Activated CD4-positive, alpha-beta memory T cell treated with anti-CD3 and anti-CD28 coated beads for 36 hours (primary cell): Measurements from ENCODE around the gene CENPB. TPM values are rescaled to one million over a fixed set of nuclear protein-coding genes. Genes with fewer than 3 reads are reported as not detected.
A peak's percentile ranks its signal among the peaks of the same experiment; 100 is the strongest.

Experiments
- CTCF ChIA-PET: fragments of 350-600 bp; sonication (Branson Sonifier 250); formaldehyde crosslinking; loops from one replicate; lab custom pipeline; 2021; ENCODE audit warnings: antibody characterized with exemption, inconsistent platforms; lab: Charles Lee
- POLR2A ChIA-PET: fragments of 350-600 bp; sonication (Branson Sonifier 250); formaldehyde crosslinking; loops from one replicate; lab custom pipeline; 2021; ENCODE audit warnings: antibody characterized with exemption; lab: Charles Lee
- DNase-seq: peaks from one replicate; pipeline ENCODE4 v3.0.0-alpha.2; 2020
- H3K27ac Mint-ChIP-seq: one replicate; pipeline ENCODE4 v1.8.0; 2021; ENCODE audit warnings: mixed read lengths
- H3K27me3 Mint-ChIP-seq: one replicate; pipeline ENCODE4 v1.8.0; 2021; ENCODE audit warnings: mixed read lengths
- H3K36me3 Mint-ChIP-seq: one replicate; pipeline ENCODE4 v1.8.0; 2021; ENCODE audit warnings: mixed read lengths
- H3K4me1 Mint-ChIP-seq: one replicate; pipeline ENCODE4 v1.8.0; 2021; ENCODE audit warnings: low read depth, mixed read lengths
- H3K4me3 Mint-ChIP-seq: one replicate; pipeline ENCODE4 v1.8.0; 2021; ENCODE audit warnings: mild to moderate bottlenecking, mixed read lengths
- H3K9me3 Mint-ChIP-seq: one replicate; pipeline ENCODE4 v1.8.0; 2021; ENCODE audit warnings: mixed read lengths
- intact Hi-C: fragments of 100-400 bp; cut with micrococcal nuclease; formaldehyde crosslinking; loops from one replicate; pipeline ENCODE4 v1.15.1; 2023
- total RNA-seq, 2 experiments: library from RNA; stranded (reverse); gene quantifications; one replicate each; pipeline ENCODE4 v1.2.3, GENCODE V29; 2021

CENPB gene
- total RNA-seq, 2 experiments from 2014 or later = 50.1 to 51.9 TPM

DNA sequence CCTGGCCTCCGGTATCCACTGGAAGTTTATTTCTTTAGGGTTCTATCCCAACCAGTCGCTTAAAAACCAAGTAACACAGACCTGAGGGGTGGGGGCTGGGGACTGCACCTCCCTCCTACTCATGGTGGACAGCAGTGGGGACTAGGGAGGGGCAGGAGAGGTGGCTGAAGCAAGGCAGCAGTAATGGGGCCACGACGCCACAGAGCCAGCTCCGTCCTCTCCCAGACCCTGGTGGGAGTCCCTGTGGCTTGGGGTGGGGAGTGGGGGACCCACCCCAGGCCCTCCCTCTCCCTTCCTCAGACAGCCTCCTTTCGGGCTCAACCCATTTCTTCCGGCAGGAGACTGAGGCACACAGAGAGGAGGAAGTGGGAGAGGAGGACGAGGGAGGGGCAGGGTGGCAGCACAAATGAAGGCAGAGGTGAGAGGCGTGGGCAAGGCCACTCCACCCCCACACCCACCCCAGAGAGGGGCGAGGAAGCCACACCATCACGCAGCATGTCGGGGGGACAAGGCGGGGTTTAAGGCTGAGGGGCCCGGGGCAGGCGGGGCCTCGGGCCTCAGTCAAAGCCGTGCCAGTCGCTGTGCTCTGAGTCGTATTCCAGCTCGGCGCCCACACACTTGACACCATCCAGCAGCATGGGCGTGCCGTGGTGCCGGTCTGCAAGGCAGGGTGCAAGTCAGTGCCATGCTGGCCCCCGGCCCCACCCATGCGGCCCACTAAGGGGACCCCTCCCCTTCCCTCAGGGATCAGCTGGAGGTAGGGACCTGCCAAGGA is 32.9 kb downstream of the CENPB start:
- Mint-ChIP-seq H3K4me3 (no peak overlapping the region), H3K27me3 (no peaks in the 10 kb centered on the region), H3K36me3 (peaks cover 15% of the 10 kb centered on the region), H3K4me1 (peaks cover 6% of the 10 kb centered on the region), H3K9me3 (no peaks in the 10 kb centered on the region), H3K27ac (no peak overlapping the region)
- no peak for DNase-seq
- CTCF ChIA-PET = interaction anchor here (1.0 to 4.7 kb wide), 10 partner anchors 12 to 102 kb away, joined by 3 to 26 read pairs (median 6); partner anchors contain the start of genes ADISSP, AP5S1 and CENPB
- intact Hi-C loops = loop anchor here (1.0 kb wide), 3 partner anchors 15 to 102 kb away; partner anchors contain the start of gene MAVS
- POLR2A ChIA-PET = no interaction called here

DNA sequence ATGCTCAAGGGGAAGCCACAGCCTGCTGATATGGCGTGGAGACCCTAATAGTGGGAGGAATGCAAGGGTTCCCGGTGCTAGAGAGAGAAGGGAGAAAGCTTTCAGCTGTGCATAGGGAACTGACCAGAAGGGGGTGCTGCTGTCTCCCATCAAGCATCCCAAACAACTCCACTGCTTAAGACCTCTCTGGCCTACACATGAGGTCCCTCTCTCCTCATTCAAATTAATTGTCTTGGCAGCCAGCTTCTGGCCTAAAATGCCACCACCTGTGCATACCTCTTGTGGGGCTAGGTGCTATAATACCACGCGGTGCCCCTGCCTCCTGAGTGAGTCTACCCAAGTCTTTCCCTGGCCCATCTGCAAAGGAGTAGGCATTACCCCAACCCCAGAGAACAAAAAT is 33.4 kb downstream of the CENPB start:
- Mint-ChIP-seq H3K4me3 (no peak overlapping the region), H3K9me3 (no peaks in the 10 kb centered on the region), H3K27me3 (no peaks in the 10 kb centered on the region), H3K4me1 (peaks cover 6% of the 10 kb centered on the region), H3K36me3 (peaks cover 13% of the 10 kb centered on the region), H3K27ac (peak overlapping the region; percentile 58)
- CTCF ChIA-PET = interaction anchor here (0.8 to 4.7 kb wide), 13 partner anchors 12 to 332 kb away, joined by 3 to 26 read pairs (median 6); partner anchors contain the start of genes ADISSP, AP5S1 and CENPB
- intact Hi-C loops = loop anchor here (1.0 kb wide), 3 partner anchors 15 to 102 kb away; partner anchors contain the start of gene MAVS
- peak; percentile 75 for DNase-seq
- POLR2A ChIA-PET = no interaction called here

DNA sequence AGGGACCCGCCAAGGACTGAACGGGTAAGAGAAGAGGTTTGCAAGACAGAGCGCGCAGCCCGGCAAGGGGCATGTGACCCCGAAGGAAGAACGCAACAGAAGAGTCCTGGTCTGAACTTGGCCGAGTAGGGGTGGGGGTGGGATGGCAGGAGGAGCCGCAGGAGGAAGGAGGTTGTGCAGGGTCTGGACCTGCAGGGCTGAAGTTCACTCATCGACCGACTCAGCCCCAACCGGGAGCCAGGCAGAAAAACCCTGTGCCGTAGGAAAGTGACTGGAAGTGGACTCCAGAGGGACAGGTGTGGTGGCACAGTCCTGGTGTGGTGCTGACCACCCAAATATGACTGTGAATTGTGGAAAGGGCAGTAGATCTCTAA is 34.2 kb downstream of the CENPB start:
- DNase-seq = no peak
- Mint-ChIP-seq H3K36me3 (peaks cover 7% of the 10 kb centered on the region), H3K27ac (no peak overlapping the region), H3K27me3 (no peaks in the 10 kb centered on the region), H3K9me3 (no peaks in the 10 kb centered on the region), H3K4me3 (peak overlapping the region; percentile 31), H3K4me1 (peaks cover 6% of the 10 kb centered on the region)
- ChIA-PET POLR2A (no interaction called here), CTCF (interaction anchor here (0.7 to 4.7 kb wide), 14 partner anchors 11 to 333 kb away, joined by 3 to 26 read pairs (median 6); partner anchors contain the start of genes ADISSP, AP5S1 and CENPB)
- intact Hi-C loops = no loop called here

DNA sequence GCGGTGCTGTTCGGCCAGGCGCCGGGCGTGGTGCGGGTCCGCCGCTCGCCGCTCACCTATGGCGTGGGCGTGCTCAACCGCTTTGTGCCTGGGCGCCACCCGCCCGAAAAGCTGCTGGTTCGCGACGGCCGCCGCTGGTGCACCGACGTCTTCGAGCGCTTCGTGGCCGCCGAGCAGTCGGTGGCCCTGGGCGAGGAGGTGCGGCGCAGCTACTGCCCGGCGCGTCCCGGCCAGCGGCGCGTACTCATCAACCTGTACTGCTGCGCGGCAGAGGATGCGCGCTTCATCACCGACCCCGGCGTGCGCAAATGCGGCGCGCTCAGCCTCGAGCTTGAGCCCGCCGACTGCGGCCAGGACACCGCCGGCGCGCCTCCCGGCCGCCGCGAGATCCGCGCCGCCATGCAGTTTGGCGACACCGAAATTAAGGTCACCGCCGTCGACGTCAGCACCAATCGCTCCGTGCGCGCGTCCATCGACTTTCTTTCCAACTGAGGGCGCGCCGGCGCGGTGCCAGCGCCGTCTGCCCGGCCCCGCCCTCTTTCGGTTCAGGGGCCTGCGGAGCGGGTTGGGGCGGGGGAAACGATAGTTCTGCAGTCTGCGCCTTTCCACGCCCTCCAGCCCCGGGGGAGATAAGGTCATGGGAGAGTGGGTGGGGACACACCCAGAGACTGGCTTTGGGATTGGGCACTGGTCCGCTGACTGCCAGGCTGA is 34.7 kb downstream of the CENPB start:
- POLR2A ChIA-PET = no interaction called here
- H3K4me1 Mint-ChIP-seq = peaks cover 6% of the 10 kb centered on the region
- intact Hi-C loops = no loop called here
- peaks cover 6% of the 10 kb centered on the region for H3K36me3 Mint-ChIP-seq
- no peaks in the 10 kb centered on the region for H3K9me3 Mint-ChIP-seq
- H3K27ac Mint-ChIP-seq = no peak overlapping the region
- CTCF ChIA-PET = interaction anchor here (0.7 to 4.7 kb wide), 14 partner anchors 9 to 333 kb away, joined by 3 to 26 read pairs (median 6); partner anchors contain the start of genes ADISSP and CENPB
- H3K4me3 Mint-ChIP-seq = peak overlapping the region; percentile 31
- DNase-seq = peak; percentile 72
- no peaks in the 10 kb centered on the region for H3K27me3 Mint-ChIP-seq

DNA sequence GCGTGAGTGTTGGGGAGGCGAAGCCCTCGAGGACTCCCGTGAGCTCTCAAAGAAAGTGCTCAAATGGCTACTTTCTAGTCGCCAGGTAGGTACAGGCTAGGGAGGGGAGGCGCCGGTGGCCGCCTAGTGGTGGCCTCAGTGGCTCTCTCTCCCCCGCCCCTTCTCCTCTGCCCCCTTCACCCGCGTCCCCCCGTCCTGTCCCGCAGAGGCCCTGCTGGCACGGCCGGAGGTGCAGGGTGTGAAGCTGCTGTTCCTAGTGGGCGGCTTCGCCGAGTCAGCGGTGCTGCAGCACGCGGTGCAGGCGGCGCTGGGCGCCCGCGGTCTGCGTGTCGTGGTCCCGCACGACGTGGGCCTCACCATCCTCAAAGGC is 35.2 kb downstream of the CENPB start:
- H3K27ac Mint-ChIP-seq = no peak overlapping the region
- H3K9me3 Mint-ChIP-seq = no peaks in the 10 kb centered on the region
- H3K36me3 Mint-ChIP-seq = peaks cover 4% of the 10 kb centered on the region
- H3K4me3 Mint-ChIP-seq = no peak overlapping the region
- peaks cover 6% of the 10 kb centered on the region for H3K4me1 Mint-ChIP-seq
- CTCF ChIA-PET = interaction anchor here (1.0 to 4.7 kb wide), 10 partner anchors 9 to 334 kb away, joined by 3 to 26 read pairs (median 6); partner anchors contain the start of gene ADISSP
- intact Hi-C loops = no loop called here
- DNase-seq = no peak
- H3K27me3 Mint-ChIP-seq = no peaks in the 10 kb centered on the region
- POLR2A ChIA-PET = no interaction called here

DNA sequence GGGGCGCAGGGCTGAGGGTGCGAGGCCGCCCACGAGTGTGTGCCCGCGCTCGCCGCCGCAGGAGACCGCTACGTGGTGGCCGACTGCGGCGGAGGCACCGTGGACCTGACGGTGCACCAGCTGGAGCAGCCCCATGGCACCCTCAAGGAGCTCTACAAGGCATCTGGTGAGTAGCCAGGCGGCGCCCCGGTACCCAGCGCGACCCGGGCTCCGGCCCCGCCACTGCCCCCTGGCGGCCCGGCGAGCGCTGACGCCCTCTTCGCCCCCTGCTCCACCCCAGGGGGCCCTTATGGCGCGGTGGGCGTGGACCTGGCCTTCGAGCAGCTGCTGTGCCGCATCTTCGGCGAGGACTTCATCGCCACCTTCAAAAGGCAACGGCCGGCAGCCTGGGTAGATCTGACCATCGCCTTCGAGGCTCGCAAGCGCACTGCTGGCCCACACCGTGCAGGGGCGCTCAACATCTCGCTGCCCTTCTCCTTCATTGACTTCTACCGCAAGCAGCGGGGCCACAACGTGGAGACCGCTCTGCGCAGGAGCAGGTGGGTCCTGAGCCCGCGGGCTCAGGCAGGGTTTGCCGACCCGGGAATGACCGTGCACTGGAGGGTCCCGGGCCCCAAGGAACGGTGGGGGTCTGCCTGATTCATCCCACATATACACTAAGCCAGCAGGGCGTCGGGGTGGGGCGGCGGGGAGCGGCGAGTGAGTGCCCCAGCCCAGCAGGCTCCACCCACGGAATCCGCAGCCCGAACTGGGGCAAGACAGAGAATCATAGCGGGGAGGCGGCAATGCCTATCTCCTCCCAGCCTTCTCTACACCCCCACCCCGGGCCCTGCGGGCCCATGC is 36.6 kb downstream of the CENPB start:
- Mint-ChIP-seq H3K36me3 (peaks cover 4% of the 10 kb centered on the region), H3K4me3 (no peak overlapping the region), H3K9me3 (no peaks in the 10 kb centered on the region), H3K4me1 (peaks cover 8% of the 10 kb centered on the region), H3K27ac (no peak overlapping the region), H3K27me3 (peaks cover 2% of the 10 kb centered on the region)
- ChIA-PET POLR2A (no interaction called here), CTCF (interaction anchor here (0.6 to 4.7 kb wide), 19 partner anchors 8 to 105 kb away, joined by 3 to 26 read pairs (median 4); partner anchors contain the start of genes ADISSP, AP5S1 and HSPA12B)
- peak; percentile 57 for DNase-seq
- intact Hi-C loops = no loop called here

DNA sequence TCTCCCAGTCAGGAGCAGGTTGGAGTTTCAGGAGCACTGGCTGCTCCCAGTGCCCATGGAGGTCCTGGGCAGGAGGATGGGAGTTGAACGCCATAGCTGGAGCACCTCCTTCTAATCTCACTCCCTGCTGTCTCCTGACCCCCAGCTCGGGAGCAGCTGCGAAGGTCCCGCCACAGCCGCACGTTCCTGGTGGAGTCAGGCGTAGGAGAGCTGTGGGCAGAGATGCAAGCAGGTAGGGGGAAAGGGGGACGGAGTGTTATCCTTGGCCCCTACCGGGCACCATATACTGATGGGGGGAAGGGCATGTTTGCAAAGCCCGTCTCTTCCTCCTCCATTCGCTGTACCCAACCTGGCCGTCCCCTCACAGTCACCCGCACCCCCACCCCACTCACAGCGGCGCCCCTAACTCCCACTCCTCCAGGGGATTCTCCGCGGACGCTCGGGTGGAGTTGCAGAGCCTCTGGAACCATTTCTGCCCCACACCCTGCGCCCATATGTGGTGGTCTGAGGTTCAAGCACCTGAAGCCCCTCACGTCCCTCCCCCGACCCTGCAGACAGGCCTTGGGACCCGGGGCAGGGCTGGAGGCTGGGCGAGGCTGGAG is 37.4 kb downstream of the CENPB start:
- Mint-ChIP-seq H3K4me1 (peaks cover 12% of the 10 kb centered on the region), H3K4me3 (no peak overlapping the region), H3K9me3 (no peaks in the 10 kb centered on the region), H3K27me3 (peaks cover 2% of the 10 kb centered on the region), H3K27ac (no peak overlapping the region), H3K36me3 (peaks cover 2% of the 10 kb centered on the region)
- intact Hi-C loops = no loop called here
- DNase-seq = no peak
- CTCF ChIA-PET = interaction anchor here (0.6 to 2.6 kb wide), 17 partner anchors 9 to 336 kb away, joined by 3 to 23 read pairs (median 4); partner anchors contain the start of genes ADISSP, AP5S1 and HSPA12B
- POLR2A ChIA-PET = no interaction called here

DNA sequence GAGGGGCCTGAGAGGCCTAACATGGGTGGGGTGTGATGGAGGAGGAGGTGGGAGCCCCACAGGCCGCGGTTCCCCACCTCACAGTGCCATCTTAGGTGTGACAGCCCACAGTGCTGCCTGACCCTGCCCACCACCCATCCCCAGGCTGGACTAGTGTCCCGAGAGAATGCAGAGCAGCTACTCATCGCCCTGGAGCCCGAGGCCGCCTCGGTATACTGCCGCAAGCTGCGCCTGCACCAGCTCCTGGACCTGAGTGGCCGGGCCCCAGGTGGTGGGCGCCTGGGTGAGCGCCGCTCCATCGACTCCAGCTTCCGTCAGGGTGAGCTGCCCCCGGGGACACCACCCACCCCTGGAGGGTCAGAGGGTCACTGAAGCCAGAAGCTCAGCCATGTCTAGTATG is 38.5 kb downstream of the CENPB start:
- CTCF ChIA-PET = interaction anchor here (1.1 to 2.6 kb wide), 4 partner anchors 18 to 337 kb away, joined by 3 to 23 read pairs (median 6); no protein-coding TSS in a partner anchor
- intact Hi-C loops = no loop called here
- POLR2A ChIA-PET = interaction anchor here (0.6 kb wide), 1 partner anchor 54 kb away, joined by 3 read pairs; no protein-coding TSS in a partner anchor

DNA sequence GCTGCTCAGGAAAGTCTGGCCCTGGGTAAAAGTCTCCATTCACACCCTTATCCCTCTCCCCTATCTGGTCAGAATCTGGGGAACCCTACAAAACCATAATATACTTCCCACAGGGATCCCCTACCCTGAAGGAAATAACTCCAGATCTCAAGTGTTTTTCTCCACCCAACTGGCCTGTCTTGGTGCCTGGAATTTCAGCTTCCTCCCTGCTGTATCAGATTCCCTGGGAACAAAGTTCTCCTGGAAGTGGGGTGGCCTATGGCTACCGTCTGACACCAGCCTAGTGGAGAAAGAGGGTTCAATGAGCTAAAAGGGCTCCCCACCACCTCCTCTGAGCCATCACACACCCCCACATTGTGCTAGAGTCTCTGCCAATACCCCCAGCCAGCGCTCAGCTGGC is 39.1 kb downstream of the CENPB start:
- intact Hi-C loops = no loop called here
- peaks cover 2% of the 10 kb centered on the region for H3K27me3 Mint-ChIP-seq
- POLR2A ChIA-PET = no interaction called here
- H3K9me3 Mint-ChIP-seq = no peaks in the 10 kb centered on the region
- peaks cover 12% of the 10 kb centered on the region for H3K4me1 Mint-ChIP-seq
- H3K4me3 Mint-ChIP-seq = no peak overlapping the region
- CTCF ChIA-PET = interaction anchor here (1.0 to 2.6 kb wide), 4 partner anchors 19 to 70 kb away, joined by 3 to 23 read pairs (median 6); no protein-coding TSS in a partner anchor
- H3K36me3 Mint-ChIP-seq = peaks cover 2% of the 10 kb centered on the region
- no peak for DNase-seq
- no peak overlapping the region for H3K27ac Mint-ChIP-seq

More for the DNA sequence above, 38.5 kb downstream of the CENPB start:
- H3K4me1 Mint-ChIP-seq = peaks cover 12% of the 10 kb centered on the region
- no peak overlapping the region for H3K4me3 Mint-ChIP-seq
- no peak for DNase-seq
- H3K27me3 Mint-ChIP-seq = peaks cover 2% of the 10 kb centered on the region
- no peak overlapping the region for H3K27ac Mint-ChIP-seq
- H3K36me3 Mint-ChIP-seq = peaks cover 2% of the 10 kb centered on the region
- H3K9me3 Mint-ChIP-seq = no peaks in the 10 kb centered on the region

DNA sequence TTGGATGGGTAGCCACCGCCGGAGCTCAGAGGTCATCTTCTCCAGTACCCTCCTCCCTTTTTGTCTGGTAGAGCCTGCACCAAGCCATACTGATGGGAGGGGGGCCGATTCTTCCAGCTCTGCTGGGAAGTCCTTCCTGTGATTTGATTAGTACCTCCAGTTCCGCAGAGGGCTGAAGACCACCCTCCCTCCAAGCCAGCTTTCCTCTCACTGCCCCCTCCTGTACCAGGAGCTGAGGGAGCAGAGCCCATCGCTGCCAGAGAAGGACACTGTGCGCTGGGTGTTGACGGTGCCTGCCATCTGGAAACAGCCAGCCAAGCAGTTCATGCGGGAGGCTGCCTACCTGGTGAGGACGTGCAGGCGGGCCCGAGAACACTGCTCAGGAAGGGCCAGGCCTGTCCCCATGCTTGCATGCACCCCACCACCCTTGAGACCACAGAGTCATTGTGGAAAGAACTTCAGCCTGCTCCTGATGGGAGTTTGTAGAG is 40.8 kb downstream of the CENPB start:
- Mint-ChIP-seq H3K4me1 (peaks cover 7% of the 10 kb centered on the region), H3K4me3 (no peak overlapping the region), H3K9me3 (no peaks in the 10 kb centered on the region), H3K27ac (no peak overlapping the region), H3K27me3 (peaks cover 2% of the 10 kb centered on the region), H3K36me3 (no peaks in the 10 kb centered on the region)
- ChIA-PET CTCF (interaction anchor here (0.9 to 2.2 kb wide), 5 partner anchors 9 to 183 kb away, joined by 3 to 7 read pairs (median 4); partner anchors contain the start of genes ADISSP and AP5S1), POLR2A (no interaction called here)
- intact Hi-C loops = no loop called here
- DNase-seq = no peak
